ENCODE measurements around the gene SLC29A2. TPM values are rescaled to one million over a fixed set of nuclear protein-coding genes. Genes with fewer than 3 reads are reported as not detected.

Gene SLC29A2
- total and polyA plus RNA-seq, 3 donors from 2014 or later = 1.2 to 3.1 (median 1.6) TPM

DNA sequence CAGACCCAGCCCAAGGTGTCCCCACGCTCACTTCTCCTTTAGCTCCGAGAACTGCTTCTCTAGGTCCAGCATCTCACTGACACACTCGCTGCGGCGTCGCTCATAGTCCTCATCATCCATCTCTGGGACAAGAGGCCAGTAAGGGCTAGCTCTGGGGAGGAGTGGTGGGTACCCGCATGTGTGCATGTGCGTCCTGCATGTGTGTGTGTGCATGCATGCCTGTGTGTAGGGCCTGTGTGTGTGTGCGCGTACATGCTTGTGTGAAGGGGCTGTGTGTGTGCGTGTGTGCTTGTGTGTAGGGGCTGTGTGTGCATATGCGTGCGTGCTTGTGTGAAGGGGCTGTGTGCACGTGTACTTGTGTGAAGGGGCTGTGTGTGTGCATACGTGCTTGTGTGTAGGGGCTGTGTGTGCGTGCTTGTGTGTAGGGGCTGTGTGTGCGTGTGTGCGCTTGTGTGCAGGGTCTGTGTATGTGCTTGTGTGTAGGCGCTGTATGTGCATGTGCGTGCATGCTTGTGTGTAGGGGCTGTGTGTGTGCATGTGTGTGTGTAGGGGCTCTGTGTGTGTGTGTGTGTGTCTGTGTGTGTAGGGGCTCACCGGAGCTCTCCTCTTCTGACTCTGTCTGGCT, 29.9 kb downstream of the SLC29A2 start:
- Histone ChIP-seq H3K36me3 (ENCODE audit: low read depth, missing control alignments) (no peaks in the 10 kb centered on the region), H3K27me3 (no peaks in the 10 kb centered on the region), H3K4me1 (peaks cover 27% of the 10 kb centered on the region), H3K4me3 (no peak overlapping the region), H3K27ac (no peak overlapping the region), H3K9me3 (no peaks in the 10 kb centered on the region)
- 91 to 93% methylated on average over 21 of the region's 21 CpGs for WGBS, 2 donors
- TF ChIP-seq POLR2A (IDR thresholded peaks at IDR 0.05) (no peak), CTCF (IDR thresholded peaks at IDR 0.05) (no peak)
- intact Hi-C loops (cut with DNase I; ENCODE audit: low total_unique reads) = no loop called here
- no peak for DNase-seq

DNA sequence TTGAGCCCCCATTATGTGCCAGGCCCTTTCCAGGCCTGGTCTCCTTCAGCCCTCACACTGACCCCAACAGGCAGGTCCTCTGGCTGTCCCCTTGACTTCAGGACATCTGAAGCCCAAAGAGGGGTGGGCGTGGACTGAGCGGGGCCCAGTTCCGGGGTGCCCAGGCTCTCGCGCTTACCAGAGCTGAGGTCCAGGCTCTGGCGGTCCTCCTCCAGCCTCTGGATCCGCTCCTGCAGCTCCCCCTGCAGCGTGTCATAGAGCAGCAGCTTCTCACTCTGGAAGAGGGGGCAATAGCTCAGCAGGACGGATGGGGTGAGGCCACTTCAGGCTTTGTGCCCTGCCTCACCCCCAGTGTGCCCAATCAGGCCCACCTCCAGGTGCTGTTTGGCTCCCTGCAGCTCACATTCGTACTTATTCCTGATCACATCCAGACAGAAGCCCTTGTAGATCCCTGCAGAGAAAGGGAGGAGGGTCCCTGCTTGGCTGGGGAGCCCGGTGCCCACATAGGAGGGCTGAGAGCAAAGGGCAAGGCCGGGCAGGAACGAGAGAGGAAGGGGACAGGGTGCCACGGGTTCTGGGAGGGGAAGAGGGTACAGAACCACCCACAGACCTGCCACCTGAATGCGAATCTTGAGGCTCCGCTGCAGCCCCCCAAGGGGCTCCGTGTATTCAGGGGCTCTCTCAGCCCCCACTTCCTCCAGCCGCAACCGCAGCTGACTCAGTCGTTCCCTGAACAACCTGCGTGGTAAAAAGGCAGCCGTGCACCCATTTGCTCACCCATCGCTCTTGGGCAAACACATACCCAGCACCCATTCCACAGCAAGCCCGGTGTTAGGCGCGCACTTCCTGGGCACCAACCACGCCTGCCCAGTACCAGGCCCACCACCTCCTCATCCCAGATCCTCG, 30.7 kb downstream of the SLC29A2 start:
- no peak for DNase-seq
- Histone ChIP-seq H3K4me1 (peaks cover 27% of the 10 kb centered on the region), H3K9me3 (no peaks in the 10 kb centered on the region), H3K27ac (no peak overlapping the region), H3K36me3 (ENCODE audit: low read depth, missing control alignments) (no peaks in the 10 kb centered on the region), H3K27me3 (no peaks in the 10 kb centered on the region), H3K4me3 (no peak overlapping the region)
- WGBS, 2 donors = 93% methylated on average over 19 to 28 of the region's 28 CpGs
- intact Hi-C loops (cut with DNase I; ENCODE audit: low total_unique reads) = no loop called here
- TF ChIP-seq CTCF (IDR thresholded peaks at IDR 0.05) = no peak
- no peak for TF ChIP-seq POLR2A (IDR thresholded peaks at IDR 0.05)

- Histone ChIP-seq H3K36me3 (ENCODE audit: low read depth, missing control alignments) (no peaks in the 10 kb centered on the region), H3K27ac (no peak overlapping the region), H3K4me3 (no peak overlapping the region), H3K9me3 (no peaks in the 10 kb centered on the region), H3K27me3 (no peaks in the 10 kb centered on the region), H3K4me1 (peaks cover 25% of the 10 kb centered on the region)
- intact Hi-C loops (cut with DNase I; ENCODE audit: low total_unique reads) = no loop called here
- TF ChIP-seq POLR2A (IDR thresholded peaks at IDR 0.05) (no peak), CTCF (IDR thresholded peaks at IDR 0.05) (no peak)
- no peak for DNase-seq
- 80 to 82% methylated on average over 14 of the region's 14 CpGs for WGBS, 2 donors
Measured at GRCh38 chr11:66339686-66340483, 31.7 kb downstream of the SLC29A2 start.

DNA sequence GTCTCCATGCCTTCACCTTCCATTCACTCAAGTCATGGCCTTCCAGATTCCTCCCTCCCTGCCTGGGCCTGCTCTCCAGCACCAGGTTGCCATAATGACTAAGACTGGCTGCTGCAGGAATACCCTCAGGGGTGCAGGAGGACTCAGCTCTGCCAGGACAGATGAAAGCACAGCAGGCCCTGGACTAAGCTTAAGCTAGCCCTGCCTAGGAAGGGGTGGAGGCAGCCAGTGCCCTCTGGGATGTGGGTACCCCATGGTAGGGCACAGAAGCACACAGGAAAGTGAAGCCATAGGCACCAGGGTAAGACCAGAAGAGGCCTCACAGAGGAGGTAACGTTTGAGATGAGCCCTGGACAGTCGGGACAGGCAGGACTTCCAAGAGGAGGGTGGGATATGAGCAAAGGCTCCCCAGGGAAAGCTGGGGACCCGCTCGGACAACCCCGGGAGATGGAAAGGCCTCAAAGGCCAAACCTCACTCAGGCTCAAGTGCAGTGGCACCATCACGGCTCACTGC, 32.3 kb downstream of the SLC29A2 start:
- no peak for DNase-seq
- 89 to 93% methylated on average over 6 of the region's 6 CpGs for WGBS, 2 donors

More for the DNA sequence above, 32.3 kb downstream of the SLC29A2 start:
- Histone ChIP-seq H3K9me3 (no peaks in the 10 kb centered on the region), H3K27me3 (no peaks in the 10 kb centered on the region), H3K4me1 (peaks cover 21% of the 10 kb centered on the region), H3K36me3 (ENCODE audit: low read depth, missing control alignments) (no peaks in the 10 kb centered on the region), H3K27ac (no peak overlapping the region), H3K4me3 (no peak overlapping the region)
- TF ChIP-seq POLR2A (IDR thresholded peaks at IDR 0.05) (no peak), CTCF (IDR thresholded peaks at IDR 0.05) (no peak)
- intact Hi-C loops (cut with DNase I; ENCODE audit: low total_unique reads) = no loop called here
